Prostate gland (tissue), 2 donors: ENCODE data around the gene MPI.

Experiments
- POLR2A ChIP-seq: fragments of 450-650 bp; IDR thresholded peaks from one replicate; pipeline ENCODE4 v1.6.1; 2016; ENCODE audit warnings: antibody characterized with exemption, mild to moderate bottlenecking
- TF ChIP-seq, protein P1 (sequence below), 4 experiments: fragments of 200-600 bp in 2 of 4; fragments of 450-650 bp in 2 of 4; sonication (generic) in 2 of 4; IDR thresholded peaks; 1 replicate in 3 of 4; 2 replicates in 1 of 4; pipeline ENCODE4 v1.5.1; 2016 to 2019; ENCODE audit warnings: antibody characterized with exemption in 4 of 4, mild to moderate bottlenecking in 2 of 4, moderate library complexity in 2 of 4

GRCh38 chr15:74868059-74868458 is 21.8 kb upstream of the MPI start:
- TF ChIP-seq, protein P1, sequence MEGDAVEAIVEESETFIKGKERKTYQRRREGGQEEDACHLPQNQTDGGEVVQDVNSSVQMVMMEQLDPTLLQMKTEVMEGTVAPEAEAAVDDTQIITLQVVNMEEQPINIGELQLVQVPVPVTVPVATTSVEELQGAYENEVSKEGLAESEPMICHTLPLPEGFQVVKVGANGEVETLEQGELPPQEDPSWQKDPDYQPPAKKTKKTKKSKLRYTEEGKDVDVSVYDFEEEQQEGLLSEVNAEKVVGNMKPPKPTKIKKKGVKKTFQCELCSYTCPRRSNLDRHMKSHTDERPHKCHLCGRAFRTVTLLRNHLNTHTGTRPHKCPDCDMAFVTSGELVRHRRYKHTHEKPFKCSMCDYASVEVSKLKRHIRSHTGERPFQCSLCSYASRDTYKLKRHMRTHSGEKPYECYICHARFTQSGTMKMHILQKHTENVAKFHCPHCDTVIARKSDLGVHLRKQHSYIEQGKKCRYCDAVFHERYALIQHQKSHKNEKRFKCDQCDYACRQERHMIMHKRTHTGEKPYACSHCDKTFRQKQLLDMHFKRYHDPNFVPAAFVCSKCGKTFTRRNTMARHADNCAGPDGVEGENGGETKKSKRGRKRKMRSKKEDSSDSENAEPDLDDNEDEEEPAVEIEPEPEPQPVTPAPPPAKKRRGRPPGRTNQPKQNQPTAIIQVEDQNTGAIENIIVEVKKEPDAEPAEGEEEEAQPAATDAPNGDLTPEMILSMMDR (IDR thresholded peaks at IDR 0.05) = no peak
- TF ChIP-seq POLR2A = no peak
